Measurements from ENCODE around the gene TUT1.

TUT1 gene

GRCh38 chr11:62539238-62539925 is 51.9 kb downstream of the TUT1 start:
- peak; percentile 39 for DNase-seq

- DNase-seq = no peak
These were observed 52.7 kb downstream of the TUT1 start for GRCh38 chr11:62538470-62539237.

- DNase-seq = no peak
These were observed 54.9 kb downstream of the TUT1 start for GRCh38 chr11:62536301-62536957.

- no peak for DNase-seq
These were observed 55.5 kb downstream of the TUT1 start for GRCh38 chr11:62535802-62536201.

GRCh38 chr11:62534779-62535545 is 56.4 kb downstream of the TUT1 start:
- DNase-seq = no peak

GRCh38 chr11:62532096-62532495 is 59.2 kb downstream of the TUT1 start:
- DNase-seq = no peak
